Activated CD4-positive, alpha-beta T cell treated with anti-CD3 and anti-CD28 coated beads, Interleukin-2, amount 50 U/mL, for 1 hour (primary cell): ENCODE results near the gene KLHL12.

Experiments
- DNase-seq: peaks from one replicate; pipeline ENCODE4 v3.0.0-alpha.2; 2020

KLHL12 gene

DNA sequence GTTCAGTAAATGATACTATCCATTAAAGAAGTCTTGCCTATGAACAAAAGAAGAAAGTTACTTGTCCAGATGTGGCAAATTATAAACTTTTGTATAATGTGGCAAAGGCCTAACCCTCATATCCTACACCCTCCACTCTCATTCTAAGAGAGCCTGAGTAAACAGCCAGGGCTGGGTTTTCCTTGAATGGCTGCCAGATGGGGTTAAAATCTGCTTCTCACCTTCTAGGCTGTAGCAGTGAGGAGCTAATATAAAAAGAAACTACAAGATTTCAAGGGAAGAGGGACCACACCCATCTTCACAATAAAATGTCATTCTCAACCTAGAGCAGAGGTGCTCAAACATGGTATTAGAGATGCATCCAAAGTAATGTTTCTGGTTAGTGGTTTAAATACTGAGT lies 47.0 kb downstream of the KLHL12 start:
- DNase-seq = no peak

- DNase-seq = no peak
Observed at GRCh38 chr1:202879128-202879527, 47.9 kb downstream of the KLHL12 start.

- no peak for DNase-seq
Observed at GRCh38 chr1:202873026-202873425, 54.0 kb downstream of the KLHL12 start.

GRCh38 chr1:202871367-202871766 lies 55.7 kb downstream of the KLHL12 start:
- no peak for DNase-seq

DNA sequence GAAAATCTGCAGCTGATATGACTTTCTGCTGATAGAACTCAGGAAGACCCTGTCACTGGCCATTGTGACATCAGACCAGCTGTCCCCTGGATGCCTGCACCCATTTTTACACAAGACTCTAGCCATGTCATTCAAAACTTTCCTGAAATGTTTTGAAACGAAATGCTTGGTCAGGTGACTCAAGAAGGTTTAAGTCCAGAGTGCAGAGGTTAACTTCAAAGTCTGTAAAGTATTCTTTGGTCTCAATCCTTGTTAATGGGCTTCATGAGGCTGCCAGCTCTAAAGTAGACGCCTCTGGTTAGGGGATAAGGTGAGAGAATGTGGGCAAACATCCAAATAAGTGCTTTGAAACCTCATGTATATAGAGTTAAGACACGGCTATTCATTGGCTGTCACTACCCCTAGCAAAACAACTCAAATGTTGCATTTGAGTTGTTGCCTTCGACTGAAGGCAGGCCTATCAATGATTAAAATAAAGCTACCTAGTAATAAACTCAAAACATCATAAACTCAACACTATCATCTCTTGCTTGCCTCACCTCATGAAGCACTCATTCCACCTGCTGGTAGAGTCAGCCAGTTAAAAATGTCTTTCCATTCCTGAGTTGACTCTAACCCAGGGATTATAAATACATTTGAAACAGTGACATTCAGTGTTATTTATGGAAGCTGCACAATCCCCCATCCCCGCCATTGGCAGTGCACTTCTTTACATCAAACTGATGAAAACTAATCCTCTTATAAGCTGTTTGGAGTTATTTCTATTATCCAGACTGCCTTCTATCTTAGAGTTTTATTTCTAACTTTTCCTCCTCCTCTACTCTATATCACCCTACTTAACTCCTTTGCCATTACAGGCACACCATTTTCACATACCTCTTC lies 64.1 kb downstream of the KLHL12 start:
- no peak for DNase-seq

DNA sequence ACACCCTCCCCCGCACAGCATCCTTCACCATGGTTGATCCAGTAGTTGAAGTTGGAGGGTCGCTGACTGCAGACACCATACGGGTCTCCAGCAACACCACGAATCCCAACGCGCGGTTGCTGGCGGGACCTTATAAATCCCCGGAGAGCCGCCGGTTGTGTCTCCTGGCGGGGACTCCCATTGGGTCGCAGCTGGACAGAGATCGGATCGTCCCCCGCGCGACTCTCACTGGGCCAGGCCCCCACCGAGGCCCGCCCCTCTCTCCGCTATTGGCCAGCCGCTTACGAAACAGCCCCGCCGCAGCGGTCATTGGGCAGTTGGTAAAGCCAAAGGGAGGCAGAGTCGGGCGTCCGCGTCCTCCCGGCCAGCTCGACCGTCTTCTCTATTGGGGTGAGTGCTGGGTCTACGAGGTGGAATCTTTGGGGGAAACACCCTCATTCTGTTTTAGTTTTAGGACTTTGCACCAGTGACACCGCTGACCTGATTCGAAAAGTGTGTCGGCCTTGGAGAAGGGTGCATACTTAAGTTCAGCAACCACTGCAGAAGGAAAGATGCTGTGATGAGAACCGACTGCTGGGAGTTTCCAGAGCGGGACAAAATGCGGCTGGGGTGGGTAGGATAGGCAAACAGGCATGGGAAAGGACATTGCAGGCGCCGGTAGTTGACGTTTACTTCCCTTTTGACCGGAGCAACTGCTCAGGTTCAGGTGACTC lies 65.5 kb downstream of the KLHL12 start:
- DNase-seq = peak; percentile 24

GRCh38 chr1:202860744-202861419 lies 66.2 kb downstream of the KLHL12 start:
- DNase-seq = peak; percentile 8

DNA sequence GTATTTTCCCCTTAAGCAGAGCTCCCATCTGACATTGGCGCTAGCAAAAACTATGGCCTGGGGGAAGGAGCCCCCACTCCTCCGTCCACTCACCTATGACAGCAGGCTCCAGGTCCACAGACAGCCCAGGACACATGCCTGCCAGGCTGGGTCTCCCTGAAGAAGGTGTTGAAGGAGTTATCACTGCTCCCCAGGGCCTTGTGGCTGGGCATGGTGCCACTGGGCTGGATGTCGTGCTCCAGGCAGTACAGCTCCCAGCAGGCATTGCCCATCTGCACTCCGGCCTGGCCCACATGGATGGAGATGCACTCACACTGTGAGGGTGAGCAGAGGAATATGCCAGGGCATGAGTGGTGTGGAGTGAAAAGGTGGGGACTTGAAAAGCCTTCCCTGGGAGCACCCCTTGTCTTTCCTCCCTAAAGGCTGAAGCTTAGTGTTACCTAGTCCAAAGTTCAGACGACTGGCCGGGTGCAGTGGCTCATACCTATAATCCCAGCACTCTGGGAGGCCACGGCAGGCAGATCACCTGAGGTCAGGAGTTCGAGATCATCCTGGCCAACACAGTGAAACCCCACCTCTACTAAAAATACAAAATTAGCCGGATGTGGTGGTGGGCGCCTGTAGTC lies 68.1 kb downstream of the KLHL12 start:
- DNase-seq = no peak

GRCh38 chr1:202858331-202858730 lies 68.7 kb downstream of the KLHL12 start:
- no peak for DNase-seq

GRCh38 chr1:202857136-202857610 lies 69.9 kb downstream of the KLHL12 start:
- DNase-seq = no peak

DNA sequence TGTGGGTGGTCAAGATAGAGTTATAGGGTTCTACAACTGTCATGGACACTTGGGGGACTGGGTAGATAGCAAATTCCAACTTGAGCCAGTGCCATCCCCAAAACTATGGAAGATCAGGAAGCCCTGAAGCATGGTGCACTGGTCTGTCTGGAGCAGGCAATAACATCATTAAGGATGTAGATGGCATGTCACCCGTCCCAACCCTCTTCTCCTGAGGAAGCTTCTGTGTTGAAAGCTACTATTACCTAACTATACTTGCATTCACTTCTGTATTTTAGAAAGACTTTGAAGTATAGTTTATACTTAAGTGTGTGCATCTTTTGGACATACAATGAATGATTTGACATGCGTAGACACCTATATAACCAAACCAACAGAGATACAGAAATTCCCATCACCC lies 71.0 kb downstream of the KLHL12 start:
- no peak for DNase-seq

- no peak for DNase-seq
Observed at GRCh38 chr1:202854787-202855186, 72.2 kb downstream of the KLHL12 start.

DNA sequence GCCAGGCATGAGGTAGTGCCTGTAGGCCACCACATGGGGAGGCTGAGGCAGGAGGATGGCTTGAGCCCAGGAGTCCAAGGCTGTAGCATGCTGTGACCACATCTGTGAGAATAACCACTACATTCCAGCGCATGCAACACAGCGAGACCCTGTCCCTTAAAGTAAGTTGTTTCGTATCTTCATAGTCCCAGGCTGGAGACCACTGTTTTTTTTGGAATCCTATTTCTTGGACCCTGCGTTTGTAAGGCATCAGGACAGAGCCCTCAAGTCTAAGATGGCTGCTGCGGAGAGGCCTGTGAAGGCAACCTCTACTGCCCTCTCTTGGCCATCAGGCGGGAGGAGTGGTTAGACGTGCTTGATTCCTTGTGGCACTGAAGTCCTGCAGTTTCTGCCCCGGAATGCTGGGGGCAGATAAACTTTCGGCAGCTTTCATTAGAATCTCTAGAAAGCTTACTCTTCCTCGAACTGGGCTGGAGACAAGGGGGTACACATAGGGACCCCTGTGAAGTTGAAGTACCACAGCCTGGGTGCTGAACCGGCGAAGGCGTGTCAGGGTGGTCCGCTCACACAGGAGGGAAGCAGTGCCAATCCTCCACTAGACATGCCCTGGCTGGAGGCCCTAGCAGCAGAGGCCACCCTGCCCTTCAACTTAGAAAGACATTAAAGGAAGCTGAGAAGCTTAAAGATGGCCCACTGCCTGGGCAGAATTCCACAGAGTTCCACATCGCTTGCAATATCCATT lies 74.7 kb downstream of the KLHL12 start:
- DNase-seq = no peak

DNA sequence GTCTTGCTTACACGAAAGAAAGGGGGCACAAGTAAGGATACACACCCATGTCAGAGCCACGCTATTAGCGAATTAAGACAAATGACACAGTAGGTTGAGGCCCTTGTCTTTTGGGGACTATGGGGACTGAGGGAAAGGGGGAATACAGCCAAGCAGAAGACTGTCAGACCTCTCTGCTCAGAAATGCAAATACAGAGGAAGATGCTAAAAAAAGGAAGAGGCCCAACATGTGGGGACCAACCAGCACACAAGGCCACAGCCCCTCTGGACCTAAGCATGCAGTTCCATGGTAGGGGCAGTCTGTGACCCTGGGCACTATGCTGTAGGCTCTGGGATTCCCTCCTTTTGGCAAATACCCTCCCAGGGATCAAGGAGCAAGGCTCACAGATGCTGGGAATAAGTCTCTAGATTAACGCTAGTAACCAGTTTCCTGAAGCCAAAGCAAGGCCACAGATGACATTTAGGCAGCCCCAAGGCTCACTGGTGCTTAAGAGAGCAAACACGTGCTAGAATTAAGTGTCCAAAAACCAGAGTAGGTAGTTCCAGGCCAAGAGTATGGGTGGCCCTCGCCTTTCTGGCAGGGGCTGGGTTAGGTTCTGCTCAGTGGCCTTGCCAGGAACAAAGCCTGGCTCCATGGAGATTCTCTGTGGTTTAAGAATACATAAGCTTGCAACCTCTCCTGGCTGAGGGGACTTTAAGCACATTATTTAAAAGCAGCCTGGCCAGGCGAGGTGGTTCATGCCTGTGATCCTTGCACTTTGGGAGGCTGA lies 76.3 kb downstream of the KLHL12 start:
- no peak for DNase-seq

- no peak for DNase-seq
Observed at GRCh38 chr1:202848191-202848542, 78.9 kb downstream of the KLHL12 start.

DNA sequence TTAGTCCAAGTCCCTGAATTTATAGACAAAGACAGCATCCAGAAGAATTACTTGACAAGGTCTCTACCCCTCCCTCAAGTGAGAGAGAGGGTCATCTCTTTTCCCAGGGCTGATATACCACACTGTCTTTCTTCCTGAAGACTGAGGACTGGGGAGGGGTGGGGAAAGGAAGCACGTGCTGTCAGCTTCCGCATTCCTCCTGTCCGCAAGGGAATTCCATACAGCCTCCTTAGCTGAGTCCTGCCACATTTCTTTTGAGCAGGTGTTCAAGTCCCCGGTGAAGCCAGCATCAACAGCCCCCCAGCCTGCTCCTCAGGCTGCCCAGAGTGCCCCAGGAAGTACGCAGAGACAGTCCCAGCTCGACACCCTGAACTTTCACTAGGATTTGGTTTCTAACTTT lies 82.1 kb downstream of the KLHL12 start:
- DNase-seq = no peak

DNA sequence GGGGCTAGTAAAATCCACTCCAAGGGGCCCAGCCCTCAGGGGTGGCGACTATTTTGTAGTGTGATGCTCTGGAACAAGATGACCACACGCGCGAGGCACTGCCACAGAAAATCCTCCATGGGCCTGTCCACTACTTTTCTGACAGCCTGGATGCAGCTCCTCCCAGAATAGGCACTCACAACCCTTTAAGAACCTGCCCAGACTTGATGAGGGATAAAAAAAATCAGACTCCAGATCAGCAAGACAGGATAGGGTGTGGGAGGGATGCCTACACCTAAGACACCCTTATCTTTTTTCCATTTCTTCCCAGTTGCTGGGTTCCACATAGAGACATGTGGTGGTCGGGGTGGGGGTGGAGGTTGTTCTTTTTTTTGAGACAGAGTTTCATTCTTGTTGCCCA lies 82.8 kb downstream of the KLHL12 start:
- DNase-seq = no peak

DNA sequence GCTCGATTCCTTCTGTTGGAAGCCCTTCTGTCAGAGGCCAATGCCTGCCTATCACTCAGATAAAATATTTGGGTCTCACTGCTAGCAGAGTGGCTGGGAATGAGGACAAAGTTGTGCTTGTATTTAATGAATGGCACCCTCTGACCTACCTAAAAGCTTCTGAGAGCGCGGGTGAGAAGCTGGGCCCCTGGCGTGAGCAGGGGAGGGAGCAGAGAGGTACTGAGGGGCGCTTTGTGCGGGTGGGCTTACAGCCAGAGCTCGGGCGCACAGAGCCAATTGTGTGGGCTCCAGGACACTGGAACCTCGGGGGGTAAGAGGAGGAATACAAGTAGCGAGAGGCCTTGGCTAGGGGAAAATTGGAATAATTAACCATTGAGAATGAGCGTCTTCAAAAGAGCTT lies 84.0 kb downstream of the KLHL12 start:
- DNase-seq = no peak
